Amniotic epithelial cell (primary cell): ENCODE data around the gene RHCG.

ENCODE experiments used
- DNase-seq: peaks from one replicate; pipeline ENCODE4 v3.0.0-alpha.2; 2010; ENCODE audit warnings: low read depth

Gene RHCG

GRCh38 chr15:89496155-89497098, at the start of gene RHCG:
TSS of gene RHCG (minus strand) at chr15:89496583. CDS start at chr15:89496544, 39 bp downstream.
- peak; percentile 31 for DNase-seq

GRCh38 chr15:89543389-89543788, 47.0 kb upstream of the RHCG start:
- no peak for DNase-seq

- DNase-seq: peak; percentile 81
These were observed 46.0 kb upstream of the RHCG start for GRCh38 chr15:89542369-89542768.

GRCh38 chr15:89539027-89539426, 42.6 kb upstream of the RHCG start:
- DNase-seq: no peak

GRCh38 chr15:89533861-89534544, 37.6 kb upstream of the RHCG start:
- DNase-seq: peak; percentile 75

- no peak for DNase-seq
These were observed 35.6 kb upstream of the RHCG start for GRCh38 chr15:89531796-89532537.

- no peak for DNase-seq
These were observed 34.6 kb upstream of the RHCG start for GRCh38 chr15:89530976-89531375.

GRCh38 chr15:89528757-89529352, 32.5 kb upstream of the RHCG start:
- DNase-seq: no peak

- no peak for DNase-seq
These were observed 30.4 kb upstream of the RHCG start for GRCh38 chr15:89526601-89527441.

- DNase-seq: no peak
These were observed 29.8 kb upstream of the RHCG start for GRCh38 chr15:89526181-89526580.

- DNase-seq: no peak
These were observed 27.8 kb upstream of the RHCG start for GRCh38 chr15:89524184-89524583.

- no peak for DNase-seq
These were observed 26.7 kb upstream of the RHCG start for GRCh38 chr15:89523101-89523500.

- no peak for DNase-seq
These were observed 25.2 kb upstream of the RHCG start for GRCh38 chr15:89521605-89522004.

- no peak for DNase-seq
These were observed 19.1 kb upstream of the RHCG start for GRCh38 chr15:89515477-89515876.

- peak; percentile 48 for DNase-seq
These were observed 18.4 kb upstream of the RHCG start for GRCh38 chr15:89514596-89515406.

- no peak for DNase-seq
These were observed 17.8 kb upstream of the RHCG start for GRCh38 chr15:89514186-89514585.

- DNase-seq: no peak
These were observed 16.9 kb upstream of the RHCG start for GRCh38 chr15:89513284-89513683.

GRCh38 chr15:89512631-89513030, 16.2 kb upstream of the RHCG start:
- DNase-seq: no peak

GRCh38 chr15:89506026-89506686, 9.8 kb upstream of the RHCG start:
- no peak for DNase-seq

- no peak for DNase-seq
These were observed 7.8 kb upstream of the RHCG start for GRCh38 chr15:89504166-89504565.
